ENCODE measurements around the gene THBD. TPM values are rescaled to one million over a fixed set of nuclear protein-coding genes. Genes with fewer than 3 reads are reported as not detected.

Gene THBD, protein sequence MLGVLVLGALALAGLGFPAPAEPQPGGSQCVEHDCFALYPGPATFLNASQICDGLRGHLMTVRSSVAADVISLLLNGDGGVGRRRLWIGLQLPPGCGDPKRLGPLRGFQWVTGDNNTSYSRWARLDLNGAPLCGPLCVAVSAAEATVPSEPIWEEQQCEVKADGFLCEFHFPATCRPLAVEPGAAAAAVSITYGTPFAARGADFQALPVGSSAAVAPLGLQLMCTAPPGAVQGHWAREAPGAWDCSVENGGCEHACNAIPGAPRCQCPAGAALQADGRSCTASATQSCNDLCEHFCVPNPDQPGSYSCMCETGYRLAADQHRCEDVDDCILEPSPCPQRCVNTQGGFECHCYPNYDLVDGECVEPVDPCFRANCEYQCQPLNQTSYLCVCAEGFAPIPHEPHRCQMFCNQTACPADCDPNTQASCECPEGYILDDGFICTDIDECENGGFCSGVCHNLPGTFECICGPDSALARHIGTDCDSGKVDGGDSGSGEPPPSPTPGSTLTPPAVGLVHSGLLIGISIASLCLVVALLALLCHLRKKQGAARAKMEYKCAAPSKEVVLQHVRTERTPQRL
- 30.8 and 50.1 TPM in 2 replicates for total RNA-seq
- 79.6 and 88.1 TPM in 2 replicates for polyA plus RNA-seq

DNA sequence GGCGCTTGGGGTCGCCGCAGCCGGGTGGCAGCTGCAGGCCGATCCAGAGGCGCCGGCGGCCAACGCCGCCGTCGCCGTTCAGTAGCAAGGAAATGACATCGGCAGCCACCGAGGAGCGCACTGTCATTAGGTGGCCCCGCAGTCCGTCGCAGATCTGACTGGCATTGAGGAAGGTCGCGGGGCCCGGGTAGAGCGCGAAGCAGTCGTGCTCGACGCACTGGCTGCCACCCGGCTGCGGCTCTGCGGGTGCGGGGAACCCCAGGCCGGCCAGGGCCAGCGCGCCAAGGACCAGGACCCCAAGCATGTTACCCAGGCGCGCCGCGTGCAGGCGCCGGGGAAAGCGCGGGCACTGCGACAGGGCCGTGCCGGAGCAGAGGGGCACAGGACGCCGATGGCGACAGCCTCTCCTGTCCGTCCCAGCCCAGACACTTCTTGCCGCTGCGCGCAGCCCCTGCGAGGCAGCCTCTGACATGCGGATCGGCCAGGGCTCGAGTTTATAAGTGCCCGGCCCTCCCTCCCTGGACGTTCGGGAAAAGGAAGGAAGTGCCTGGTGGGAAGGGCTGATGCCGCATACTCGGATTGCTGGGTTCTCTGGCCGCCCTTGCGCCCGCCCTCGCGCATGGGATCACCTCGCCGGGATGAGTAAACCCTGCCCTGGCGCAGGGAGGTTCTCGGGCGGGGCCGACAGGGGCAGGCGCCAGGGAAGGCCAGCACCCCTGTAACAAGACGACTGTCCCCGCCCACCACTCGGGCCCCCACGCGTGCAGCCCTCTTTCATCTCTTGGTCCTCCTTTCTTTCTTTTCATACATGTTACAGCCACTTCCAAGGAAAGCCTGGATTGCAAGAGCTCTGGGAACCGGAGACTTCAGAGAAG is at the start of gene THBD:
THBD (minus strand) TSS at position 472 of the 875 bp plus-strand sequence; CDS start at position 304, 168 bp downstream.
- no peak for TF ChIP-seq EZH2phosphoT487 (IDR thresholded peaks at IDR 0.05; ENCODE audit: low read depth, severe bottlenecking, unreplicated experiment)
- no peak for TF ChIP-seq EZH2 (IDR thresholded peaks at IDR 0.05; ENCODE audit: borderline replicate concordance)
- Histone ChIP-seq H3K27ac (peak within 1 kb of the TSS; percentile 79), H3K4me1 (ENCODE audit: insufficient read depth) (peaks cover 30% of the 10 kb centered on the region), H3K79me2 (peaks cover 7% of the 10 kb centered on the region), H3K27me3 (peaks cover 14% of the 10 kb centered on the region), H3K4me2 (peak within 1 kb of the TSS; percentile 97), H2AFZ (peak within 1 kb of the TSS; percentile 5), H3K36me3 (replicated peaks; ENCODE audit: insufficient read depth, low read depth) (no peaks in the 10 kb centered on the region), H4K20me1 (ENCODE audit: insufficient read depth, poor library complexity, severe bottlenecking) (no peaks in the 10 kb centered on the region), H3K9me3 (ENCODE audit: low read depth) (no peaks in the 10 kb centered on the region), H3K9me2 (replicated peaks; ENCODE audit: insufficient read depth) (no peaks in the 10 kb centered on the region), H3K4me3 (peak within 1 kb of the TSS; percentile 64)
- under 1% methylated on average over 60 of the region's 79 CpGs for WGBS (ENCODE audit: low lambda C conversion rate, missing lambda C conversion rate)
- peak; percentile 84 for DNase-seq (ENCODE audit: low spot score)

DNA sequence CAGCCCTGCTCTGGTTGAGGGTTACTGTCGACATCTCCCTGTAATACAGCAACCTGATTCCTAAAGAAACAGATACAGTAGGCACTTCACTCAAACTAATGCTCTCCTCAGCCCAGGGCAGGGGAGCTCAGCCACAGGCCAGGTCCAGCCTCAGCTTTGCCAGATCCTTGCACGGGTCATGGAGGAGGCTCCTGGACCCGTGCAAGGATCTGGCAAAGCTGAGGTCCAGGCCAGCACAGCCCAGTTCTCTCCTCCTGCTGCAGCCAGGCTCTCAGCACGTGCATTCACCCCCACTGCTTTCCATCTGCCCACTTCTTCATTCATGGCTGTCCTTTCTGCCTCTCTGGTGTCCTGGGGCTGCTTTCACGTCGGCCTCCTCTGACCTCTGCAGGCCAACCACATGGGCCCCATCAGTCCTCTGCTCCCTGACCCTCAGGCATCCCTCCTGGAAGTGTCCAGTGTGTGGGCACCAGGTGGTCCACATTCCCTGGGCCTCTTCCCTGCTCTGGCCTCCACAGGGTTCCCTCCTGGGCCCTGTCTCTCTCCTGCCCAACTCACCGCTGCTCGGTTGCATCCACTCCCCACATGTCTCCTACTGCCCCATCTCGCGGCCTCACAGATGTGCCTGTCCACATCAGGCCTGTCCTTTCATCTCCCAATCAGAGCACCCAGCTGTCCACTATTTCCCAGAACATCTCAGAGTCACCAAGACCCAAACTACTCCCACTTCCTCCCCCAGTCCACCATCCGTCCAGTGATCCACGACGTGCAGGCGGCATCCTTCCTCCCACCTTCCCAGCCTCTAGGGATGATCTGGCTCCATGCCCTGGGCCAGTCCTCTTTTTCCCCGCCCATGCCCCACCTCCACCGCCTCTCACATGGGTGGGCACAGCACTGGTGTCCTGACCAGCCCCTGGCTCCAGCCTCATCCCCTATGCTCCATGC is 48.4 kb upstream of the THBD start:
- Histone ChIP-seq H3K4me3 (no peak overlapping the region), H4K20me1 (ENCODE audit: insufficient read depth, poor library complexity, severe bottlenecking) (no peaks in the 10 kb centered on the region), H2AFZ (no peak overlapping the region), H3K27me3 (peaks cover 4% of the 10 kb centered on the region), H3K9me2 (replicated peaks; ENCODE audit: insufficient read depth) (no peaks in the 10 kb centered on the region), H3K79me2 (no peaks in the 10 kb centered on the region), H3K4me1 (ENCODE audit: insufficient read depth) (no peaks in the 10 kb centered on the region), H3K4me2 (no peak overlapping the region), H3K9me3 (ENCODE audit: low read depth) (no peaks in the 10 kb centered on the region), H3K27ac (no peak overlapping the region), H3K36me3 (replicated peaks; ENCODE audit: insufficient read depth, low read depth) (no peaks in the 10 kb centered on the region)
- WGBS (ENCODE audit: low lambda C conversion rate, missing lambda C conversion rate), result 90% methylated on average over 16 of the region's 16 CpGs
- no peak for DNase-seq (ENCODE audit: low spot score)
- TF ChIP-seq EZH2phosphoT487 (IDR thresholded peaks at IDR 0.05; ENCODE audit: low read depth, severe bottlenecking, unreplicated experiment), result no peak
- TF ChIP-seq, protein P1, sequence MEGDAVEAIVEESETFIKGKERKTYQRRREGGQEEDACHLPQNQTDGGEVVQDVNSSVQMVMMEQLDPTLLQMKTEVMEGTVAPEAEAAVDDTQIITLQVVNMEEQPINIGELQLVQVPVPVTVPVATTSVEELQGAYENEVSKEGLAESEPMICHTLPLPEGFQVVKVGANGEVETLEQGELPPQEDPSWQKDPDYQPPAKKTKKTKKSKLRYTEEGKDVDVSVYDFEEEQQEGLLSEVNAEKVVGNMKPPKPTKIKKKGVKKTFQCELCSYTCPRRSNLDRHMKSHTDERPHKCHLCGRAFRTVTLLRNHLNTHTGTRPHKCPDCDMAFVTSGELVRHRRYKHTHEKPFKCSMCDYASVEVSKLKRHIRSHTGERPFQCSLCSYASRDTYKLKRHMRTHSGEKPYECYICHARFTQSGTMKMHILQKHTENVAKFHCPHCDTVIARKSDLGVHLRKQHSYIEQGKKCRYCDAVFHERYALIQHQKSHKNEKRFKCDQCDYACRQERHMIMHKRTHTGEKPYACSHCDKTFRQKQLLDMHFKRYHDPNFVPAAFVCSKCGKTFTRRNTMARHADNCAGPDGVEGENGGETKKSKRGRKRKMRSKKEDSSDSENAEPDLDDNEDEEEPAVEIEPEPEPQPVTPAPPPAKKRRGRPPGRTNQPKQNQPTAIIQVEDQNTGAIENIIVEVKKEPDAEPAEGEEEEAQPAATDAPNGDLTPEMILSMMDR (IDR thresholded peaks at IDR 0.05; ENCODE audit: poor library complexity), result no peak
- no peak for TF ChIP-seq EZH2 (IDR thresholded peaks at IDR 0.05; ENCODE audit: borderline replicate concordance)

DNA sequence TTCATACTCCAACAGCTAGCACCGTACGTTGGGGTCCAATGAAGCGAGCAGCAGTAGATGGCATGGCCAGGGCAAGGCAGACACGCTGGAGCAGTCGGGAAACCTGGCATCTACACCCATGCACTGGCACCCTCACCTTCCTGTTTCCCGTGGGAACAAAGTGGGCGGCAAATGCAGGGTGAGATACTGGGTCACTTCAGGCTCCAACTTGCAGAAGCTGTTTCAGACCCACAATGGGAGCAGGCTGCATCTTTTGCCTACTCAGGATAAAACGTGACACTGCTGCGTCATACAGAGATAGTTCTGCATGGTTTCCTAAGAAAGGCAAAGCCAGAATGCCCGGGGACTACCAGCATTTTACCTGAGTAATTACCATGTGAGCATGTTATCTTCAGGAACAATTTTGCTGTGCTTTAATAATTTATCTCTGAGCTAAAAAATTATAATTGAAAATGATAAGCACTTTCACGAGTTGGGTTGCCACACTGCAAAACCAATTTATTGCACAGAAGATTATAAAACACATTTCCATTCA is 47.6 kb upstream of the THBD start:
- TF ChIP-seq EZH2 (IDR thresholded peaks at IDR 0.05; ENCODE audit: borderline replicate concordance) (no peak), EZH2phosphoT487 (IDR thresholded peaks at IDR 0.05; ENCODE audit: low read depth, severe bottlenecking, unreplicated experiment) (no peak)
- TF ChIP-seq, protein P1 (IDR thresholded peaks at IDR 0.05; ENCODE audit: poor library complexity), result no peak
- Histone ChIP-seq H3K27ac (no peak overlapping the region), H3K36me3 (replicated peaks; ENCODE audit: insufficient read depth, low read depth) (no peaks in the 10 kb centered on the region), H4K20me1 (ENCODE audit: insufficient read depth, poor library complexity, severe bottlenecking) (no peaks in the 10 kb centered on the region), H3K4me2 (no peak overlapping the region), H3K27me3 (peaks cover 4% of the 10 kb centered on the region), H3K9me3 (ENCODE audit: low read depth) (no peaks in the 10 kb centered on the region), H3K4me3 (no peak overlapping the region), H3K4me1 (ENCODE audit: insufficient read depth) (no peaks in the 10 kb centered on the region), H3K9me2 (replicated peaks; ENCODE audit: insufficient read depth) (no peaks in the 10 kb centered on the region), H2AFZ (no peak overlapping the region), H3K79me2 (no peaks in the 10 kb centered on the region)
- WGBS (ENCODE audit: low lambda C conversion rate, missing lambda C conversion rate), result 92% methylated on average over 11 of the region's 11 CpGs
- no peak for DNase-seq (ENCODE audit: low spot score)
